Stimulated activated CD8-positive, alpha-beta memory T cell treated with anti-CD3 and anti-CD28 coated beads, Interleukin-4, amount 100 ng/mL, for 1 hour (primary cell): Measurements from ENCODE around the gene GRIN3A.
"Not testable (repeated sequence)": the region's sequence is repeated elsewhere in the genome, so short reads cannot be mapped to it uniquely, and the experiment has no call there.

Experiments
- DNase-seq, 2 donors: peaks; one replicate each; pipeline ENCODE4 v3.0.0-alpha.2; 2020; ENCODE audit warnings: low read depth in 2 of 2, low spot score in 1 of 2

GRIN3A gene

GRCh38 chr9:101634741-101635409 lies 103.6 kb downstream of the GRIN3A start:
- DNase-seq = no peak

- DNase-seq = no peak
Observed at GRCh38 chr9:101632611-101633010, 105.8 kb downstream of the GRIN3A start.

GRCh38 chr9:101631892-101632291 lies 106.6 kb downstream of the GRIN3A start:
- DNase-seq = no peak

GRCh38 chr9:101629636-101630035 lies 108.8 kb downstream of the GRIN3A start:
- no peak for DNase-seq

GRCh38 chr9:101628173-101628572 lies 110.3 kb downstream of the GRIN3A start:
- no peak for DNase-seq

- DNase-seq = no peak
Observed at GRCh38 chr9:101626295-101626694, 112.2 kb downstream of the GRIN3A start.

- DNase-seq = no peak
Observed at GRCh38 chr9:101625876-101626275, 112.6 kb downstream of the GRIN3A start.

- DNase-seq = no peak
Observed at GRCh38 chr9:101620452-101620851, 118.0 kb downstream of the GRIN3A start.

GRCh38 chr9:101618698-101619097 lies 119.7 kb downstream of the GRIN3A start:
- no peak for DNase-seq

GRCh38 chr9:101605547-101605946 lies 132.9 kb downstream of the GRIN3A start:
- DNase-seq = no peak

- no peak for DNase-seq
Observed at GRCh38 chr9:101604296-101604695, 134.2 kb downstream of the GRIN3A start.

- DNase-seq = no peak
Observed at GRCh38 chr9:101601904-101602765, 136.3 kb downstream of the GRIN3A start.

GRCh38 chr9:101594796-101595195 lies 143.7 kb downstream of the GRIN3A start, which contains the start of gene PPP3R2:
TSS of gene PPP3R2 (minus strand) at chr9:101594969. CDS start at chr9:101594921, 48 bp downstream.
- no peak for DNase-seq

GRCh38 chr9:101593345-101593744 lies 145.1 kb downstream of the GRIN3A start:
- no peak for DNase-seq

- no peak for DNase-seq
Observed at GRCh38 chr9:101592788-101593187, 145.7 kb downstream of the GRIN3A start.

- DNase-seq = no peak
Observed at GRCh38 chr9:101591787-101592446, 146.5 kb downstream of the GRIN3A start.

- DNase-seq = no peak
Observed at GRCh38 chr9:101590901-101591300, 147.5 kb downstream of the GRIN3A start.

- not testable (repeated sequence) for DNase-seq
Observed at GRCh38 chr9:101590074-101590473, 148.4 kb downstream of the GRIN3A start.

GRCh38 chr9:101587332-101588043 lies 151.0 kb downstream of the GRIN3A start:
- no peak for DNase-seq

- no peak for DNase-seq
Observed at GRCh38 chr9:101586651-101587050, 151.8 kb downstream of the GRIN3A start.

GRCh38 chr9:101585740-101586139 lies 152.7 kb downstream of the GRIN3A start:
- DNase-seq = no peak
